ENCODE results near the gene PTPN1.
"Not testable (repeated sequence)": the region's sequence is repeated elsewhere in the genome, so short reads cannot be mapped to it uniquely, and the experiment has no call there.

PTPN1 gene

GRCh38 chr20:50507745-50508144 is 2.4 kb upstream of the PTPN1 start:
- DNase-seq; in situ Hi-C loops (cut with MboI; ENCODE audit: low pct_unique_long_range_greater_than_20kb, low sequenced_read_pairs): not testable (repeated sequence)

- no peak for DNase-seq
- in situ Hi-C loops (cut with MboI; ENCODE audit: low pct_unique_long_range_greater_than_20kb, low sequenced_read_pairs), result no loop called here
Observed at GRCh38 chr20:50508171-50508755, 1.9 kb upstream of the PTPN1 start.

GRCh38 chr20:50510706-50511542 is 741 bp downstream of the PTPN1 start:
- in situ Hi-C loops (cut with MboI; ENCODE audit: low pct_unique_long_range_greater_than_20kb, low sequenced_read_pairs), result no loop called here
- DNase-seq, result peak; percentile 38

GRCh38 chr20:50512323-50512722 is 2.1 kb downstream of the PTPN1 start:
- in situ Hi-C loops (cut with MboI; ENCODE audit: low pct_unique_long_range_greater_than_20kb, low sequenced_read_pairs), result no loop called here
- no peak for DNase-seq

- DNase-seq, result no peak
- in situ Hi-C loops (cut with MboI; ENCODE audit: low pct_unique_long_range_greater_than_20kb, low sequenced_read_pairs), result no loop called here
Observed at GRCh38 chr20:50513169-50514034, 3.2 kb downstream of the PTPN1 start.

GRCh38 chr20:50514035-50514337 is 3.8 kb downstream of the PTPN1 start:
- DNase-seq, result no peak
- in situ Hi-C loops (cut with MboI; ENCODE audit: low pct_unique_long_range_greater_than_20kb, low sequenced_read_pairs), result no loop called here

- DNase-seq, result no peak
- in situ Hi-C loops (cut with MboI; ENCODE audit: low pct_unique_long_range_greater_than_20kb, low sequenced_read_pairs), result no loop called here
Observed at GRCh38 chr20:50514750-50515149, 4.6 kb downstream of the PTPN1 start.

GRCh38 chr20:50515471-50516106 is 5.4 kb downstream of the PTPN1 start:
- no peak for DNase-seq
- in situ Hi-C loops (cut with MboI; ENCODE audit: low pct_unique_long_range_greater_than_20kb, low sequenced_read_pairs), result no loop called here

GRCh38 chr20:50516180-50516934 is 6.2 kb downstream of the PTPN1 start:
- in situ Hi-C loops (cut with MboI; ENCODE audit: low pct_unique_long_range_greater_than_20kb, low sequenced_read_pairs), result no loop called here
- DNase-seq, result peak; percentile 43

- in situ Hi-C loops (cut with MboI; ENCODE audit: low pct_unique_long_range_greater_than_20kb, low sequenced_read_pairs), result no loop called here
- DNase-seq, result no peak
Observed at GRCh38 chr20:50516935-50517816, 7.0 kb downstream of the PTPN1 start.

- in situ Hi-C loops (cut with MboI; ENCODE audit: low pct_unique_long_range_greater_than_20kb, low sequenced_read_pairs), result no loop called here
- DNase-seq, result peak; percentile 38
Observed at GRCh38 chr20:50517817-50518154, 7.6 kb downstream of the PTPN1 start.

- in situ Hi-C loops (cut with MboI; ENCODE audit: low pct_unique_long_range_greater_than_20kb, low sequenced_read_pairs), result no loop called here
Observed at GRCh38 chr20:50518270-50518721, 8.1 kb downstream of the PTPN1 start.

GRCh38 chr20:50519036-50519762 is 9.0 kb downstream of the PTPN1 start:
- in situ Hi-C loops (cut with MboI; ENCODE audit: low pct_unique_long_range_greater_than_20kb, low sequenced_read_pairs), result no loop called here
- DNase-seq, result no peak

More at GRCh38 chr20:50518270-50518721, 8.1 kb downstream of the PTPN1 start:
- no peak for DNase-seq

GRCh38 chr20:50520222-50520880 is 10.2 kb downstream of the PTPN1 start:
- in situ Hi-C loops (cut with MboI; ENCODE audit: low pct_unique_long_range_greater_than_20kb, low sequenced_read_pairs), result no loop called here
- DNase-seq, result no peak

GRCh38 chr20:50521221-50522052 is 11.3 kb downstream of the PTPN1 start:
- DNase-seq, result no peak
- in situ Hi-C loops (cut with MboI; ENCODE audit: low pct_unique_long_range_greater_than_20kb, low sequenced_read_pairs), result no loop called here

- in situ Hi-C loops (cut with MboI; ENCODE audit: low pct_unique_long_range_greater_than_20kb, low sequenced_read_pairs), result no loop called here
- DNase-seq, result peak; percentile 80
Observed at GRCh38 chr20:50522053-50522674, 12.0 kb downstream of the PTPN1 start.

Data from KBM-7 (cell line).